ENCODE data around the gene KLF17.

The KLF17 gene

GRCh38 chr1:44118682-44119081, at the start of gene KLF17:
TSS of gene KLF17 (plus strand) at chr1:44118821. CDS start at chr1:44118908, 87 bp downstream.
- DNase-seq (ENCODE audit: low spot score) = no peak

GRCh38 chr1:44071461-44071860, 47.2 kb upstream of the KLF17 start:
- no peak for DNase-seq (ENCODE audit: low spot score)

GRCh38 chr1:44072204-44072603, 46.4 kb upstream of the KLF17 start:
- DNase-seq (ENCODE audit: low spot score) = peak; percentile 80

- no peak for DNase-seq (ENCODE audit: low spot score)
These were observed 45.8 kb upstream of the KLF17 start for GRCh38 chr1:44072821-44073220.

GRCh38 chr1:44073528-44073927, 45.1 kb upstream of the KLF17 start:
- DNase-seq (ENCODE audit: low spot score) = no peak

- DNase-seq (ENCODE audit: low spot score) = no peak
These were observed 44.2 kb upstream of the KLF17 start for GRCh38 chr1:44074415-44074814.

GRCh38 chr1:44076066-44076465, 42.6 kb upstream of the KLF17 start:
- DNase-seq (ENCODE audit: low spot score) = no peak

GRCh38 chr1:44077421-44077820, 41.2 kb upstream of the KLF17 start:
- DNase-seq (ENCODE audit: low spot score) = no peak

GRCh38 chr1:44078104-44078503, 40.5 kb upstream of the KLF17 start:
- no peak for DNase-seq (ENCODE audit: low spot score)

GRCh38 chr1:44079566-44079965, 39.1 kb upstream of the KLF17 start:
- DNase-seq (ENCODE audit: low spot score) = no peak

GRCh38 chr1:44084998-44085675, 33.5 kb upstream of the KLF17 start:
- peak; percentile 28 for DNase-seq (ENCODE audit: low spot score)

GRCh38 chr1:44086692-44087474, 31.7 kb upstream of the KLF17 start:
- no peak for DNase-seq (ENCODE audit: low spot score)

GRCh38 chr1:44089371-44090048, 29.1 kb upstream of the KLF17 start:
- DNase-seq (ENCODE audit: low spot score) = peak; percentile 95

GRCh38 chr1:44090429-44091252, 28.0 kb upstream of the KLF17 start:
- no peak for DNase-seq (ENCODE audit: low spot score)

- DNase-seq (ENCODE audit: low spot score) = no peak
These were observed 24.6 kb upstream of the KLF17 start for GRCh38 chr1:44094047-44094446.

- DNase-seq (ENCODE audit: low spot score) = no peak
These were observed 18.3 kb upstream of the KLF17 start for GRCh38 chr1:44100183-44100868.

GRCh38 chr1:44101328-44101727, 17.3 kb upstream of the KLF17 start:
- no peak for DNase-seq (ENCODE audit: low spot score)

- no peak for DNase-seq (ENCODE audit: low spot score)
These were observed 15.1 kb upstream of the KLF17 start for GRCh38 chr1:44103270-44104131.

GRCh38 chr1:44105810-44106209, 12.8 kb upstream of the KLF17 start:
- no peak for DNase-seq (ENCODE audit: low spot score)

- no peak for DNase-seq (ENCODE audit: low spot score)
These were observed 10.4 kb upstream of the KLF17 start for GRCh38 chr1:44108241-44108640.

- no peak for DNase-seq (ENCODE audit: low spot score)
These were observed 9.7 kb upstream of the KLF17 start for GRCh38 chr1:44108971-44109370.

Measured in SW480 (cell line).